ENCODE measurements around the gene KRT85.
A peak's percentile ranks its signal among the peaks of the same experiment; 100 is the strongest.
"Not testable (repeated sequence)": the region's sequence is repeated elsewhere in the genome, so short reads cannot be mapped to it uniquely, and the experiment has no call there.

Gene KRT85

GRCh38 chr12:52347551-52348510, 19.4 kb downstream of the KRT85 start:
- DNase-seq = no peak

GRCh38 chr12:52347016-52347415, 20.3 kb downstream of the KRT85 start:
- no peak for DNase-seq

GRCh38 chr12:52346593-52346992, 20.7 kb downstream of the KRT85 start:
- DNase-seq = peak; percentile 50 to 73

- DNase-seq = not testable (repeated sequence)
Observed at GRCh38 chr12:52345041-52345440, 22.2 kb downstream of the KRT85 start.

GRCh38 chr12:52344111-52344510, 23.2 kb downstream of the KRT85 start:
- peak in 1 of 2 donors; percentile 24 for DNase-seq

GRCh38 chr12:52343550-52343949, 23.7 kb downstream of the KRT85 start:
- no peak for DNase-seq

- no peak for DNase-seq
Observed at GRCh38 chr12:52342781-52343490, 24.3 kb downstream of the KRT85 start.

- no peak for DNase-seq
Observed at GRCh38 chr12:52341066-52341580, 26.2 kb downstream of the KRT85 start.

- DNase-seq = no peak
Observed at GRCh38 chr12:52338241-52338960, 28.9 kb downstream of the KRT85 start.

- no peak for DNase-seq
Observed at GRCh38 chr12:52337054-52337453, 30.2 kb downstream of the KRT85 start.

- DNase-seq = no peak
Observed at GRCh38 chr12:52336641-52337040, 30.6 kb downstream of the KRT85 start.

GRCh38 chr12:52335598-52336262, 31.6 kb downstream of the KRT85 start:
- no peak for DNase-seq

- DNase-seq = no peak
Observed at GRCh38 chr12:52334185-52334584, 33.1 kb downstream of the KRT85 start.

- no peak for DNase-seq
Observed at GRCh38 chr12:52333321-52333720, 34.0 kb downstream of the KRT85 start.

- no peak for DNase-seq
Observed at GRCh38 chr12:52332381-52332780, 34.9 kb downstream of the KRT85 start.

- DNase-seq = no peak
Observed at GRCh38 chr12:52331833-52332232, 35.4 kb downstream of the KRT85 start.

- no peak for DNase-seq
Observed at GRCh38 chr12:52331039-52331438, 36.2 kb downstream of the KRT85 start.

- no peak for DNase-seq
Observed at GRCh38 chr12:52327830-52328500, 39.3 kb downstream of the KRT85 start.

- DNase-seq = peak; percentile 86 to 89
Observed at GRCh38 chr12:52327052-52327829, 40.0 kb downstream of the KRT85 start.

GRCh38 chr12:52324153-52324444, 43.2 kb downstream of the KRT85 start:
- DNase-seq = no peak

Measured in inflammatory macrophage (primary cell).